Sigmoid colon (tissue), 4 donors: ENCODE measurements around the gene ARHGEF11.

Experiments
- CTCF ChIP-seq, 4 experiments: fragments of 450-650 bp in 3 of 4; fragments of 200-600 bp in 1 of 4; IDR thresholded peaks; one replicate each; pipeline ENCODE4 v1.5.1; 2016 to 2019; ENCODE audit warnings: antibody characterized with exemption in 4 of 4, mild to moderate bottlenecking in 3 of 4, moderate library complexity in 2 of 4
- EP300 ChIP-seq, 4 donors: sonication (generic); formaldehyde crosslinking; IDR thresholded peaks; one replicate each; pipeline ENCODE4 v1.6.1; 2017; ENCODE audit warnings: antibody characterized with exemption in 4 of 4

GRCh38 chr1:157001304-157001703 is 44.2 kb downstream of the ARHGEF11 start:
- TF ChIP-seq CTCF (IDR thresholded peaks at IDR 0.05) (no peak), EP300 (IDR thresholded peaks at IDR 0.05) (no peak)
